ENCODE measurements around the gene PAQR7. TPM values are rescaled to one million over a fixed set of nuclear protein-coding genes. Genes with fewer than 3 reads are reported as not detected.
A peak's percentile ranks its signal among the peaks of the same experiment; 100 is the strongest.

The PAQR7 gene
- total RNA-seq, 1 experiment from 2014 or later, result 2.1 TPM

- no peak for DNase-seq
- no peak overlapping the region for H3K4me3 ChIP-seq
- H3K27me3 ChIP-seq, result no peaks in the 10 kb centered on the region
- peaks cover 24% of the 10 kb centered on the region for H3K4me1 ChIP-seq
- peaks cover 29% of the 10 kb centered on the region for H3K36me3 ChIP-seq
- no peaks in the 10 kb centered on the region for H3K9me3 ChIP-seq (replicated peaks)
- H3K27ac ChIP-seq, result no peak overlapping the region
Measured at GRCh38 chr1:25907601-25908000, 32.1 kb upstream of the PAQR7 start.

- peaks cover 19% of the 10 kb centered on the region for H3K4me1 ChIP-seq
- peak overlapping the region; percentile 100 for H3K4me3 ChIP-seq
- H3K9me3 ChIP-seq (replicated peaks), result no peaks in the 10 kb centered on the region
- H3K36me3 ChIP-seq, result peaks cover 37% of the 10 kb centered on the region
- no peaks in the 10 kb centered on the region for H3K27me3 ChIP-seq
- DNase-seq, result peak; percentile 46 to 64
- H3K27ac ChIP-seq, result peak overlapping the region; percentile 99
Measured at GRCh38 chr1:25906644-25907300, 31.3 kb upstream of the PAQR7 start.

DNA sequence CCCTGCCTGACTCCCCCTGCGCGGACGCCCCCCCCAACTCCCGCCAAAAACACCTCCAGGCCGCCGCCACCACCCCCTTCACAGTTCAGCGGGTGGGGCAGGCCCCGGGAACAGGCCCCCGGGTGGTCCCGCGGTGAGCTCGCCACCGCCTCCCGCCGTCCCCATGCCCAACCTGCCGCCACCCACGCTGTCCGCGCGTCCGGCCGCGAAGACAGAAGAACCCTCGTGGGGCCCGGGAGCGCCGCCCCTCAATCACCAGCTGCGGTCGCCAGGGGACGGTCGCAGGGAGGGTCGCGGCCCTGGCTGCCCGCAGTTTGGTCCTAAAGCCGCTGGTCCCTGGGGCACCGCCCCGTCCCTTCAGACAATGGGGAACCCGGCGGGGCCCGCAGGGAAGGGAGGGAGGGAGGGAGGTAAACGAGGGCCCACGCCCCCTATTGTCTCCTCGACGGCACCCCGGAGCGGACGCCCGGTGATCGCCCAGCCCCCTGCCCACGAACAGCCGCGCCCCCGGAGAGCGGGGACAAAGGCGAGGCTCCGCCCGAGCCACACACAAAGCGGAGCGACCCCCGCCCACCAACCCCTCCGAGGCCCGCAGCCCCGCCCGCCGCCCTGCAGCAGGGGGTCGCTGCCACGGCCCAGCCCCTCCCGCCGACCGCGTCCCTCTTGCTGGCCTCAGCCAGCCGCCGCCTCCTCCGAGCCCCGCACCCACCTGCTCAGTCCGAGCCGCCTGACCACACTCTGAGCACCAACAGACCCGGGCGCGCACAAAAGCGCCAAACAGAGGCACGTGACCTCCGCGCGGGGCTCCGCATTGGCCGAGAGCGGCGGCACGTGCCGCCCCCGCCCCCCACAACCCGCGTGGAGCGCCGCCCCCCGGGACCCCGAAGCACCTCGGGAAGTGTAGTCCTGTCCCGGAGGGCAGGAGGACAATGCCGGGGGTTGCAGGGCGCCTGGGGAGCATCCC is 30.5 kb upstream of the PAQR7 start, which contains the start of gene STMN1:
STMN1 (minus strand) TSS at position 740 of the 964 bp plus-strand sequence. CDS start 1,743 bp downstream, outside the sequence.
- peak; percentile 98 for DNase-seq
- H3K4me1 ChIP-seq, result peaks cover 25% of the 10 kb centered on the region
- H3K9me3 ChIP-seq (replicated peaks), result no peaks in the 10 kb centered on the region
- peaks cover 45% of the 10 kb centered on the region for H3K36me3 ChIP-seq
- H3K4me3 ChIP-seq, result peak within 1 kb of the TSS; percentile 100
- H3K27me3 ChIP-seq, result no peaks in the 10 kb centered on the region
- H3K27ac ChIP-seq, result peak within 1 kb of the TSS; percentile 99

DNA sequence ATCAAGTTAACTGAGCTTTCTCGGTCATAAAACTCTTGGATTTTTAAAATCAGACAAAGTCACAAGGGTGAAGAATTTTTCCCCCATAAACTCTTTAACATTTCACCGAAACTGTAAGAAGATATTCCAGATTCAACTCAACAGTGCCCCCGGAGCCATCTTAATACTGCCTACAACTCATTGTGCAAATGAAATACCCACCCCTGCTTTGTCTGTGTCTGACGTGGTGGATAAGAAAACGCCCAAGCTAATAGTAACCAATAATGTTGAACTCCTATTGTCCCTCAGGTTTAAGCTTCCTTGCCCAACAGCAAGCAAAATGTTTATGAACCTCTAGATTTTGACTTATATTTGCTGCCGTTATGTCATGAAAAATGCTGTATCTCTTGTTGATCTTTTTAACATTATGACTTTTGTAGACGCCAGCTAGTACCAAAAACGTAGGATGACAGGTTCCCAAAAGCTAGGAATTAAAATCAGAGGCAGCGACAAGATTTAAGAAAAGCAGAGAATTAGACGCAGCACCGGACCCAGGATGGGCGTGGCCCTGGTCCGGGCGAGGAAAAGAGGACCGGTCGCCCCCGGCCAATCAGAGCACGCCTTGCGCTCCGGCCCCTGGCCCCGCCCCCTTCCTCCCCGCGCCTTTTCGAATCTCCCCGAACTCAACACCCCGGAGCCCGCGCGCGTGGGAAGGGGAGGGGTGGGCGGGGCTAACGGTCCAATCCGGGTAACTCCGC is 29.6 kb upstream of the PAQR7 start:
- H3K27ac ChIP-seq, result peak overlapping the region; percentile 99
- peak overlapping the region; percentile 100 for H3K4me3 ChIP-seq
- peak; percentile 98 to 99 for DNase-seq
- H3K9me3 ChIP-seq (replicated peaks), result no peaks in the 10 kb centered on the region
- H3K36me3 ChIP-seq, result peaks cover 54% of the 10 kb centered on the region
- H3K27me3 ChIP-seq, result no peaks in the 10 kb centered on the region
- peaks cover 28% of the 10 kb centered on the region for H3K4me1 ChIP-seq

DNA sequence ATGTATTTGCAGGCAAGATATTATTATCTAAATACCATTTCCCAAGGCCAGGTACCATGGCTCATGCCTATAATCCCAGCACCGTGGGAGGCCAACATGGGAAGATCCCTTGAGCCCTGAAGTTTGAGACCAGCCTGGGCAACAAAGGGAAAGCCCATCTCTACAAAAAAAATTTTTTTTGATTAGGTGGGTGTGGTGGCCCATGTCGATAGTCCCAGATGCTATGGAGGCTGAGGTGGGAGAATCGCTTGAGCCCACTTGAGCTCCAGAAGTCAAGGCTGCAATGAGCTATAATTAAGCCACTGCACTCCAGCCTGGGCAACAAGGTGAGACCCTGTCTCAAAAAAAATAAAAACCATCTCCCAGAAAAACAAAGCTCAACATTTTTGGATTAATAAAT is 28.5 kb upstream of the PAQR7 start:
- Histone ChIP-seq H3K27ac (no peak overlapping the region; the same call in 1 of the 2 replicates), H3K9me3 (replicated peaks) (no peaks in the 10 kb centered on the region), H3K27me3 (no peaks in the 10 kb centered on the region), H3K4me3 (peak overlapping the region; percentile 100), H3K4me1 (peaks cover 28% of the 10 kb centered on the region), H3K36me3 (peaks cover 65% of the 10 kb centered on the region)
- DNase-seq, result no peak

GRCh38 chr1:25902462-25902861 is 27.0 kb upstream of the PAQR7 start:
- Histone ChIP-seq H3K4me1 (peaks cover 27% of the 10 kb centered on the region), H3K27ac (no peak overlapping the region), H3K4me3 (no peak overlapping the region), H3K36me3 (peaks cover 80% of the 10 kb centered on the region), H3K9me3 (replicated peaks) (no peaks in the 10 kb centered on the region), H3K27me3 (no peaks in the 10 kb centered on the region)
- DNase-seq, result no peak

GRCh38 chr1:25900219-25900618 is 24.7 kb upstream of the PAQR7 start:
- H3K4me3 ChIP-seq, result no peak overlapping the region
- peak overlapping the region; percentile 30 for H3K27ac ChIP-seq
- H3K36me3 ChIP-seq, result peaks cover 82% of the 10 kb centered on the region
- peak in 1 of 2 experiments; percentile 61 for DNase-seq
- H3K4me1 ChIP-seq, result peaks cover 29% of the 10 kb centered on the region
- H3K9me3 ChIP-seq (replicated peaks), result no peaks in the 10 kb centered on the region
- no peaks in the 10 kb centered on the region for H3K27me3 ChIP-seq

DNA sequence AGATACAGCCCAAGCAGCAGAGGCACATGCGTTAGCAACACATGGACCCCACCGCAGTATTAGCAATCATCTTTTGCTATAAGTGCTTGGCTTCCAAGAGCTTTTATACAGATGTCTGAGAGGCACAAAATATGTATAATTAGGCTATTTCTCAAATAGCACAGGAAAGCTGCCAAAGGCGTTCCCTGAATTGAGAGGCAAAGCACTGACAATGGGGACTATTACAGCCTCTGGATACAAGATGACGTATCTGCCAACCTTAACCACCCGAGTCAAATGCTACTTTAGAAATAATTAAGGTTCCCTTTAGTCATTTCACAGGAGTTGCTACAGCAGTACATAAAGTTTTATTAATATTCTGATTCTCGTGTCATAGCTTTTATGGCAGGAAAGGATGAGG is 24.3 kb upstream of the PAQR7 start:
- Histone ChIP-seq H3K9me3 (replicated peaks) (no peaks in the 10 kb centered on the region), H3K4me1 (peaks cover 29% of the 10 kb centered on the region), H3K36me3 (peaks cover 79% of the 10 kb centered on the region), H3K4me3 (no peak overlapping the region), H3K27me3 (no peaks in the 10 kb centered on the region), H3K27ac (peak overlapping the region; percentile 30)
- DNase-seq, result no peak

GRCh38 chr1:25898223-25899015 is 22.9 kb upstream of the PAQR7 start:
- H3K36me3 ChIP-seq, result peaks cover 65% of the 10 kb centered on the region
- DNase-seq, result peak in 1 of 2 experiments; percentile 32
- H3K27ac ChIP-seq, result no peak overlapping the region

GRCh38 chr1:25897754-25898153 is 22.2 kb upstream of the PAQR7 start:
- H3K27me3 ChIP-seq, result no peaks in the 10 kb centered on the region
- peak in 1 of 2 experiments; percentile 32 for DNase-seq
- no peak overlapping the region for H3K4me3 ChIP-seq
- no peaks in the 10 kb centered on the region for H3K9me3 ChIP-seq (replicated peaks)
- H3K36me3 ChIP-seq, result peaks cover 59% of the 10 kb centered on the region
- H3K4me1 ChIP-seq, result peaks cover 23% of the 10 kb centered on the region
- H3K27ac ChIP-seq, result no peak overlapping the region

More at GRCh38 chr1:25898223-25899015, 22.9 kb upstream of the PAQR7 start:
- Histone ChIP-seq H3K27me3 (no peaks in the 10 kb centered on the region), H3K4me3 (no peak overlapping the region), H3K9me3 (replicated peaks) (no peaks in the 10 kb centered on the region), H3K4me1 (peaks cover 23% of the 10 kb centered on the region)

DNA sequence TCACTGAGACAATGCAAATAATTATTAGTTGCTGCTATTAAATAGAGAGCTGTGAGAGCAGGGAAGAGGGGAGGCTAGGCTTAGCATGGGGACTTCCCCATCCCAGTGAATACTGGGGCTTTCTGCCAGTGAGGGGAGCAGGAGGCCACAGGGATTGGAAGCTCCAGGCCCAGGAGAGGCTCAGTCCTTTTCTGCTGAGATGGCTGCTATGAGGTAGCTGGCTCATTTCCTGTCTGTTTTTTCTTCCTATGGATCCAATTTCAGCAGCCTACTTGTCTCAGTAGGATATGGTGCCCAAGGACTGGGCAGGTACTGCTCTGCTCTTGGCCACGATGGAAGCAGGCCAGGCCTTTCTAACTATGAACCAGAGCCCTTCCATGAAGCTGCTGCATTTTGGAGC is 20.8 kb upstream of the PAQR7 start:
- Histone ChIP-seq H3K27ac (no peak overlapping the region), H3K4me3 (no peak overlapping the region), H3K36me3 (peaks cover 44% of the 10 kb centered on the region), H3K4me1 (peaks cover 32% of the 10 kb centered on the region), H3K27me3 (no peaks in the 10 kb centered on the region), H3K9me3 (replicated peaks) (no peaks in the 10 kb centered on the region)
- peak in 1 of 2 experiments; percentile 55 for DNase-seq

DNA sequence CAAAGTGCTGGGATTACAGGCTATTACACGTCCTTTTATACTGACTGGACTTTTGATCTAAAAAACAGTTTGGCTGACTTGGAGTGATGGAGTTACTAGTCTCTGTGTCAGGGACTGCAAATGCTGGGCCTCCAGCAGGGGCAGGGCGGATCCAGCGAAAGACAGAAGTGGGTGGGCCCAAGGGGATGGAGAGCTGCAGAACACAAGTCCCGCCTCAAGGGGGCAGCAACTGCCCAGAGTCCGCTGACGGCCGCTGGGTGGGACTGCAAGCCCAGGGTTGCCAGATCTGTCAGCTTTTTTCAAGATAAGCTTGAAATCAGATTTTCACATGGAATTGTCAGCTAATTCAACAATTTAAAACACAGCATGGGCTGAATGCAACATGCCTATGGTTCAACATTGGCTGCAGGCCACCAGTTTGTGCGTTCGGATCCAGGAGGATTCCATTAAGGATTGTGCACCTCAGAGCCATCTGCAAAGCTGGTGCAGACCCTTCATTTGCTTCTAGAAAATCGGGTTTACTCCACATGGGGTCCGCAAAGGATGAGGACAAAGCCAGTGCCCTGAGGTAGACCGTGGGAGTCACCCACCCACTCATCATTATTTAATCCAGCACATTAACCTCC is 20.0 kb upstream of the PAQR7 start:
- DNase-seq, result peak; percentile 89 to 96
- no peaks in the 10 kb centered on the region for H3K9me3 ChIP-seq (replicated peaks)
- H3K4me3 ChIP-seq, result no peak overlapping the region
- H3K36me3 ChIP-seq, result peaks cover 36% of the 10 kb centered on the region
- H3K27ac ChIP-seq, result no peak overlapping the region
- no peaks in the 10 kb centered on the region for H3K27me3 ChIP-seq
- peaks cover 32% of the 10 kb centered on the region for H3K4me1 ChIP-seq

GRCh38 chr1:25893116-25893515 is 17.6 kb upstream of the PAQR7 start:
- peaks cover 53% of the 10 kb centered on the region for H3K4me1 ChIP-seq
- no peak overlapping the region for H3K4me3 ChIP-seq
- H3K27ac ChIP-seq, result no peak overlapping the region
- peaks cover 12% of the 10 kb centered on the region for H3K36me3 ChIP-seq
- H3K27me3 ChIP-seq, result no peaks in the 10 kb centered on the region
- no peaks in the 10 kb centered on the region for H3K9me3 ChIP-seq (replicated peaks)
- DNase-seq, result no peak

Measured in SJCRH30 (cell line).